Measurements from ENCODE around the gene MFRP. TPM values are rescaled to one million over a fixed set of nuclear protein-coding genes. Genes with fewer than 3 reads are reported as not detected.

Gene MFRP
- total RNA-seq = under 0.01 TPM in 1 of 2 replicates, not detected in the other

DNA sequence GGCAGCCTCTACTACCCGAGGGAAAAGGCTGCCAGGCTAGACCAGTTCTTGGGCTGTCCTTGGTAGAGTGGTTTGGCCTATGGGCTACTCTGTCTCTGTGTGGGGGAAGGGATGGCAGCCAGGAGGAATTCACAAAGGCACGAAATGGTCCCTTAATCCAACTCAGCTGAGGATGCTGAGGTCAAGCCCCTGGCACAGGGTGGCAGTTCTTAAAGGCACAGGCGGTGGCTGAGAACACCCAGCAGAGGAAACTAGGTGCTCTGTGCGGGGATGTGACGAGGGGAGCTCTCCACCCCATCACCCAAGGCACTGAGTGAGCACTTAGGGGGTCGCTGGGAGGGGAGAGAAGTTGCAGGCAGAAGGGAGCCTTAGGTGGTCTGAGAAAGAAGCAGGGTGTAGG is at the start of gene MFRP:
TSS of gene MFRP (minus strand) at position 101 of the 400 bp plus-strand sequence. CDS start 192 bp downstream, outside the sequence.

DNA sequence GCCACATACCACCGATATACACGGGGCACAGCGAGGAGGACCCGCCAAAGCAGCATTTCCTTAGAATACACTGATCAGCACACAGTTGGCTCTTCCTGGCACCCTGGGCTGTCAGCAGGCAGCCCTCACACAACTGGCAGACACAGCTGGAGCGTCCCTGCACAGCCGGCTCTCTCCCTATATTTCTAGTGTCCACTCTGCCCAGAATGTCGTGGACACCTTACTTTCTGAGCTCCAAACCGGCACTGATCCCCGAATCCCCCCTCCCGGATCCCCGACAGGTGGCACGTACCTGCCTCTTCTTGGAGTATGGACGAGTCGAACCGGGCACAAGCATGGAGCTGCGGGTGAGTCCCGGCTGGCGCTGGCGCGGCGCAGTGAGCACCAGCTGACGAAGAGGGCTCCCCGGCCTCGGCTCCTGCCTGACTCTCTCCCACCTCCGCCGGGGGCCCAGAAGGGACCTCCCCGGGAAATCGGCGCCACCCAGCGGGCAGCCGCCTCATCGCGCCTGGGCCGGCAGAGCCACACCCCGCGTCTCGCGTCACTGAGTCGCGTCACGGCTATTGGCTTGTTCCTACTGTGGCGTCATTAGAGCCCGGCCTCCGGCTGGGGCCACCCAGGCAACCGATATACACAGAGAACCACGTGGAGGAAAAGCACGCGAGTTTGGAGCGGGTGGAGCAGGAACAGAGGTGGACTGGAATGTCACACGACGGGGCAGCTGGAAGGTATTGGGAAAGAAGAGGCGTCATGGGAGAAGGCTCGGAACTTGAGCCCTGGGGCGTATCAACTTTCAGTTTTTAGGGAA is 34.9 kb upstream of the MFRP start, which contains the start of gene USP2:
TSS of gene USP2 (minus strand) at position 510 of the 808 bp plus-strand sequence. CDS start 8,210 bp downstream, outside the sequence.

DNA sequence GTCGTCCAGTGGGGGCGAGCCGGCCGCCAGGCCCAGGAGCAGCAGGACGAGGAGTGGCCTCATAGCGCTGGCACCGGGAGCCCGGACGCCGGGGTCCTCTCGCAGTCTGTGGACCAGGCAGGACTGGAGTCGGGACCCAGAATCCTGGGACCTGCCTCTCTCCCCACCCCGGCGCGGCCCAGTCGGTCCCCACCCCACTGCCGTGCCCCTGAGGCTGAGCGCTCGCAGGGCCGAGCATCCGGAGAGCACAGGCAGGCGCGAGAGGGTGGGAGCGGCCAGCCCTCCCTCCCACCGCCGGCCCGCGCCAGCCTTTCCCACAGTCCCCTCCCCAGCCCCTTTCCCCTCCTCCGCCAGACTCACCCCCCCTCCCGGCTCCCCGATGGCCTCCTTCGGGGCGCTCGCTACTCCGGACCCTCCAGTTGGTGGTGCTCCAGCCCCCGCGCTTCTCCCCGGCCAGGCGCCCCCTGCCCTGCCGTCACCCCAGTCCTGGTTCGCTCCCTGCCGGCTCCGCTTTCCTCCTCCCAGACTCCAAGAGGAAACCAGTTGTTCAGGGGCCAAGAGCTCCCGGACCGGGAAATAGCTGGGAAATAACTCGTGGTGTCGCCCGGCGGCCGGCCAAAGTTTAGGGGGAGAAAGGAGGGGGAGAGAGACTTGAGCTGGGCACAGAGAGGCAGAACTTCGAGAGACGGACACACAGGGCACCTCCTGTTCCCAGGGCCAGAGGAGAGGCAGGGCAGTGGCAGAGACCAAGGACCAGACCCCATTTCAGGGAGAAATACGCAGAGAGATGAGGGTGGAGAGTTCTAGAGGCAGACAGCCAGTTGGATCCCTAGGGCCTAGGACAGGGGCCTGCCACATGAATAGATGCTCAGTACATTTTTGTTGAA is 5.9 kb downstream of the MFRP start, which contains the start of gene C1QTNF5:
TSS of gene C1QTNF5 (minus strand) at position 549 of the 887 bp plus-strand sequence. CDS start at position 63, 486 bp downstream.

DNA sequence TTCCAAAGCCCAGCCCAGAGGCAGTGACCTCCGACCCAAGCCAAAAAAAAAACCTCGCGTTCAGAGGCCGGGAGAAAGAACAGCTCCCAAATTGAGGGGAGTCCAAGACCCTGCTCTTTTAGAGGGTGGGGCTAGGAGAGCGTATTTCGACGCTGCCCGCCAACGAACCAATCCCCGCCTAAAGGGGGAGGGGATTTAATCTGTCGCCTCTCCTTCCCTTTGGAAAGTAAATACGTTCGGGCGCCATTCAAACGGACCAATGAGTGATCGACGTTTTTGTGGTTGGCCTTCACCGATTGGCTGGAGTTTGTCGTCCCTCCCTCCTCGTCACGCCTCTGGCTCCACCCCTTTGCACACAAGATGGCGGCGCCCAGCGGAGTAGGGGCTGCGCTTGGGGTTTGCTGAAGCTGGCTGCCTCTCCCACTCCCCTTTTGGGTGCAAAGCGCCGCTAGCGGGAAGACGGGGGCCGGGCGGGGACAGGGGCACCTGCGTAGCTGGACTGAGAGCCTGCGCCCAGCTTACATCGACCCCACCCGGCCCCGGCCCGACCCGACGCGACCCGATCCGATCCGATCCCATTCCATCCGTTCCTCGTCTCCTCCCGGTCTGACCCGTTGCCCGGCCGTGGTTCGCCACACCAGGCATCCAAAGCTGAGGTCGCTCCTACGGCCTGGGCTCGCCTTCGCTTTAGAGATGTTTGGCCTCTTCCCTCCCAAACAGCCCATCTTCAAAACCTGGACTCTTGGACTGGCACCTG is 12.2 kb downstream of the MFRP start, which contains the start of gene RNF26:
TSS of gene RNF26 (plus strand) at position 354 of the 757 bp plus-strand sequence. CDS start 596 bp downstream, outside the sequence.

DNA sequence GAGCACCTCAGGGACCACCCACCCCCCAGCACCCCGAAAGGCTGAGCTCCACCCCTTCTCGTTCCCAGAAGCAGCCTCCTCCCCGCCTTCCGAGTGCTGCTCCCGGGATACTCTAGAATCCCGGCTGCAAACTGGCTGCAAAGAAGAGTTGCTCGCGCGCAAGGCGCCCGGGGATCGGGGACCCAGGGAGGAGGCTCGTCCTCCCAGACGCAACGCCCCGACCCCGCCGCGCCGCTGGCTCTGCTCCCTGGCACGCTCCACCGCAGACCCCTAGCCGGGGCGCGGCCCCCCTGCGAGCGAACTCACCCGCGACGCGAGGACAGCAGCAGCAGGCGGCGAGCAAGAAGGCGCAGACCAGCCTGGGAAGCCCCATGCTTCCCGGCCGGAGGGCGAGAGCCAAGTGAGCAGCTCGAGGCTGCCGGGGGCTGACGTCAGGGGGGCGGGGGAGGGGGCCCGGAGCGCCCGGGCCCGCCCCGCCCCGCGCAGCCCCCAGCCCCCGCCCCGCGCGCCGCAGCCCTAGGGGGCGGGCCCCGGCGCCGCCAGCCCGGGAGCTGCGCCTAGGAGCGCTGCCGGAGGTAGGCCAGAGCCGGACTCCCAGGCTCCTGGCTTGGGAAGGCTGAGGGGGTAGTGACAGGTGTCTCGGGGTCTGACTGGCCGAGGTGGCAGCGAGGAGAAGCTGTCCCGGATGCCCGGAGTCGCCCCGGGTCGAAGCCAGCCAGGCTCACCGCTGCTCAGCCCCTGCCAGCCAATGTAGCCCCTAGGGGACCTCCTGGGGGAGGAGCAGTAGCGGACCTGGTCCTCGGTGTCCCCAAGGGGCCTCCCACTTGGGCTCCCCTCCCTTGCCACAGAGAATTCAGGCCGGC is 29.5 kb downstream of the MFRP start, which contains the start of gene MCAM:
TSS of gene MCAM (minus strand) at position 402 of the 863 bp plus-strand sequence. CDS start at position 373, 29 bp downstream.

Other genes with a start within 250 kb of the MFRP start
- 13.8 and 16.6 TPM in 2 replicates for gene DPAGT1, start 244.9 kb downstream of the MFRP start, total RNA-seq
- 1.8 and 4.0 TPM in 2 replicates for gene C2CD2L, start 239.4 kb downstream of the MFRP start, total RNA-seq
- gene HINFP, start 225.1 kb downstream of the MFRP start, total RNA-seq = 12.2 and 14.8 TPM in 2 replicates
- gene ABCG4, start 197.7 kb downstream of the MFRP start, total RNA-seq = 0.27 and 0.38 TPM in 2 replicates
- gene NLRX1, start 178.0 kb downstream of the MFRP start, total RNA-seq = 9.4 and 15.1 TPM in 2 replicates
- gene NHERF4, start 161.2 kb downstream of the MFRP start, total RNA-seq = 0.19 TPM in 1 of 2 replicates, not detected in the other
- 10.8 and 13.6 TPM in 2 replicates for gene CBL, start 140.4 kb downstream of the MFRP start, total RNA-seq
- 1,233 and 1,581 TPM in 2 replicates for gene MCAM, start 29.6 kb downstream of the MFRP start, total RNA-seq
- 2.9 and 4.4 TPM in 2 replicates for gene RNF26, start 12.2 kb downstream of the MFRP start, total RNA-seq
- gene C1QTNF5, start 5.8 kb downstream of the MFRP start, total RNA-seq = 58.2 and 65.6 TPM in 2 replicates
- 0.18 TPM in 1 of 2 replicates, not detected in the other for gene USP2, start 35.0 kb upstream of the MFRP start, total RNA-seq
- 0.18 and 0.38 TPM in 2 replicates for gene THY1, start 76.5 kb upstream of the MFRP start, total RNA-seq